ENCODE measurements around the gene SMARCD2. TPM values are rescaled to one million over a fixed set of nuclear protein-coding genes. Genes with fewer than 3 reads are reported as not detected.
A peak's percentile ranks its signal among the peaks of the same experiment; 100 is the strongest.
"Not testable (repeated sequence)": the region's sequence is repeated elsewhere in the genome, so short reads cannot be mapped to it uniquely, and the experiment has no call there.

Gene SMARCD2
- polyA plus RNA-seq (ENCODE audit: insufficient read length in 4 of 4) = 10 to 100 TPM; 55.0 to 63.8 (median 57.8) TPM

DNA sequence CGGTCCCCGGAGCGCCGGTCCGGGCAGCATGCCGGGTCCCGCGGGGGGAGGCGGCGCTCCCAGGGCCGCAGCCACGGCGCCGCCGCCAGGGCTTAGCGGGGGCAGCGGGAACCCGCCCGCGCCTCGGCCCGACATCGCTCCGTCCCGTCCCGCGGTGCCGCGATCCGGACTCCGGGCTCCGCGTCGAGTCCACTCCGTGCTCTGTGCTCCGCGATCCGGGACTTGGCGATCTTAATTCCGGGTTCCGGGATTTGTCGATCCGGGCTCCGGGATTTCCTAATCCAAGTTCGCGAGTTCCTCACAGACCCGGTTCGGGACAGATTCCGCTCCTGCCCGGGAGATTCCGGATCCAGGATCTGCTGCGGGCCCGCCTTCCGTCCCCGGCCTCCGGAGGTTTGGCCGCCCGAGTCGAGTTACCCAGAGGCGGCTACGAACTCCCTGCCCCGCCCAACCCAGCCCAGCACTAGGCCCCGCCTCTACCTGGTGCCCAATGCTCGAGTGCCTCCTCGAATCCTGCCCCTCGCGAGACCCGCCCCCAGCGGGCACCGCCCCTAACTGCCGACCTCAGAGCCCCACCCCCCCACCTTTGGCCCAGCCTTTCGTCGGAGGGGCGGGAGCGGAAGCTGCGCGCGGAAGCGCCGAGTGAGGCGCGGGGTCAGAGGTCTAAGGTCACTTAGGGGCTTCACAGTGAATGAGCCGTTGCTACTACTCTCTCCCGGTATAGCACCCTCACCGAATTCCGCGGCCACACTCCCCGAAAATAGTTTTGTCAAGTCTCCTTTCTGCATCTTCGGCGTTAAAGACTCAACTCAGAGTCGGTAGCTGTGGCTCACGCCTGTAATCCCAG is at the start of gene SMARCD2:
SMARCD2 (minus strand) TSS at position 146 of the 847 bp plus-strand sequence; CDS start at position 135, 11 bp downstream.
- peak; percentile 94 to 98 (median 96) for DNase-seq (ENCODE audit: low read depth in 4 of 4, low spot score in 2 of 4)

DNA sequence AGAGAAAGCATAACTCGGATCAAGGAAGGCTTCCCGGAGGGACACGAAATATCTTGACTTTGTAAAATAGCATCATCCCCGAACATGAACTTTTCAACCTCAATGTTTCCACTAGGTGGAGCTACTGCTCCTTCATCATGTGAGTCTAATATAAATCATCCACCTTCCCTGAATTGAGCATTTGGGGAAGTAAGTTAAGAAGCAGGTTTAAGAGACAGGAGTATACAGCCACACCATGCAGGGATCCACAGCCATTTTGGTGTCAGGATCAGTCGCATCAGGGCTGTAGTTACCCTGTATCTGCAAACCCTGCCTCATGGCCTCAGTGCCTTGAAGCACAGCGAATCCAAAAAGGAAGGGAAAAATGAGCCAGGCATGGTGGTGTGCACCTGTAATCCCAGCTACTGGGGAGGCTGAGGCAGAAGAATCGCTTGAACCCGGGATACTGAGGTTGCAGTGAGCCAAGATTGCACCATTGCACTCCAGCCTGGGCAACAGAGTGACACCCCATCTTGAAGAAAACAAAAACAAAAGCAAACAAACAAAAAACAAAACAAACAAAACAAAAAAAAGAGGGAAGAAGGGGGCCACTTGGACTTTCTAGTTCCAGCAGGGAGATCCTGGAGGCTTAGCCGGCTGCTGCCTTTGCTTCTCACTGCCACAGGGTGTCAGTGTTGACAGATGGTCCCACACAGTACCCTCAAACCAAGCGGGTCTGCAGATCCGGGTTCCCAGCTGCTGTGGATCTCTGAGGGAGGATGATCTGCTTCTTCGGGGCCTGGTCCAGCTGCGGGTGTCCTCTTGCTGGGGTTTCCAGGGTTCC is 46.8 kb upstream of the SMARCD2 start:
- peak in 1 of 4 donors; percentile 16 for DNase-seq (ENCODE audit: low read depth in 4 of 4, low spot score in 2 of 4)

DNA sequence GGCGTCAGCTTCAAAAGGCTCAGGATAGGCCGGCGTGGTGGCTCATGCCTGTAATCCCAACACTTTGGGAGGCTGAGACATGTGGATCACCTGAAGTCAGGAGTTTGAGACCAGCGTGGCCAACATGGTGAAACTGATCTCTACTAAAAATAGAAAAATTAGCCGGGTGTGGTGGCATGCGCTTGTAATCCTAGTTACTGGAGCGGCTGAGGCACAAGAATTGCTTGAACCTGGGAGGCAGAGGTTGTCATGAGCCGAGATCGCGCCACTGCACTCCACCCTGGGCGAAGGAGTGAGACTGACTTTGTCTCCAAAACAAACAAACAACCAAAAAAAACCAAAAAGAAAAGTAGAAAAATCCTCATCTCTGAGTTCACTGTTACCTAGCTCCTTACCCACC is 42.6 kb upstream of the SMARCD2 start:
- DNase-seq (ENCODE audit: low read depth in 4 of 4, low spot score in 2 of 4) = not testable (repeated sequence)

DNA sequence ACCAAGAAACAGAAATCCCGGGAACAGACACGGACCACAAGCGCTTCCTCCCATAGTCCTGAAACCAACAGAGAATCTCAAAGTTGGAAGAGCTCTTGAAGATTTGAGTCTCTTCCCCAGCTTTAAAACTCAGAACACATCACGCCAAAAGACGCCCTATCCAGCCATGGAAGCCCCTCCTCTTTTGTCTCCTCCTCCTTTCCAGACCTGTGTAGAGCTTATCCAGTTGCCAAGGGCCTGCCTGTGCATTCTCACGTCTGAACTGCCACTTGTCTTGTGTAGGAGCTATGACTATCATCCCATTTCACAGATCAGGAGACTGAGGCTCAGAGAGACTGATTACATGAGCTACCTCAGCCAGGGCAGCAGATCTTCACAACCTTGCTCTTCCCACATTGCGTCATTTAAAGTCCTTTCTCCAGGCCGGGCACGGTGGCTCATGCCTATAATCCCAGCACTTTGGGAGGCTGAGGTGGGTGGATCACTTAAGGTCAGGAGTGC is 40.2 kb upstream of the SMARCD2 start:
- DNase-seq (ENCODE audit: low read depth in 4 of 4, low spot score in 2 of 4) = not testable (repeated sequence)

DNA sequence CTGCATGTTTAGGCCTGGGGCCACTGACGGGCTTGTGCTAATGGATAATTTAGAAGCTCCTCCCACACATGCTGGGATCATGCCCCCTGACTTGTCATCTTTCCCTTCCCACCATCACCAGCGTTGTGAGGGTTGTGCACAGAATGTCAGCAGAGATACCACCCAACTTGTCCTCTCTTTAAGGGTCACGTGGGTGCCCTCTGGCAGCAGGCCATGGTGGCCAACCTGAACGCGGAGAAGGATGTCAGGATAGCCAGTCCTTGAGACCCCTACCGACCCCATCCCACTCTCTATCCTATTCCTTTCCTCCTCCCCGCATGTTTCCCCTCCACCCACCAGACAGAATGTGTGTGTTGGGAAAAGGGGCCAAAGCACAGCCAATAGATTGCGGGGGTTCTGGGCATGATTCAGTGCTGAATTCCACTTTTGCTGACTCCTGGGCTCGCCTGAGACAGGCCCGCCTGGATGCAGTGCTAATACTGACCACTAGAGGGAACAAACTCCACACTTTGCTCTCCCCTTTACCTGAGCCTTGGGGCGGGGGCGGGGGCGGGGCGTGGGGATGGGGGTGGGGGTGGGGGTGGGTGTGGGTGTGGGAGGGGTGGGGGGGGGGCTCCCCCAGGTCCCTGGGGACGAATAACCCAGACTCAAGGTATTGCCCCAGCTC is 39.6 kb upstream of the SMARCD2 start, which contains the start of gene GH2:
GH2 (minus strand) TSS at position 10 of the 667 bp plus-strand sequence. CDS start 143 bp downstream, outside the sequence.
- peak in 1 of 4 donors; percentile 12 for DNase-seq (ENCODE audit: low read depth in 4 of 4, low spot score in 2 of 4)

DNA sequence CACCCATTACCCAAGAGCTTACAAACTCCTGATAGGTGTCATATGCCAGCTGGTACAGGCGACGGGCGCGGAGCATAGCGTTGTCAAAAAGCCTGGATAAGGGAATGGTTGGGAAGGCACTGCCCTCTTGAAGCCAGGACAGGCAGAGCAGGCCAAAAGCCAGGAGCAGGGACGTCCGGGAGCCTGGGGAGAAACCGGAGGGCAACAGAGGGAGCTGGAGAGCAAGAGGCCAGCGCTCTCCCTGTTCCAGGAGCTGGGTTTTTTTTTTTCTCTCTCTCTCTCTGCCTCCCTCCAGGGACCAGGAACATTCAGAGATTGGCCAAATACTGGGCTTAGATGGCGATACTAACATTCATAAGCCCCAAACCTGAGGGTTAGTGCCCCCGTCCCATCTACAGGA is 38.9 kb upstream of the SMARCD2 start:
- DNase-seq (ENCODE audit: low read depth in 4 of 4, low spot score in 2 of 4) = not testable (repeated sequence)

DNA sequence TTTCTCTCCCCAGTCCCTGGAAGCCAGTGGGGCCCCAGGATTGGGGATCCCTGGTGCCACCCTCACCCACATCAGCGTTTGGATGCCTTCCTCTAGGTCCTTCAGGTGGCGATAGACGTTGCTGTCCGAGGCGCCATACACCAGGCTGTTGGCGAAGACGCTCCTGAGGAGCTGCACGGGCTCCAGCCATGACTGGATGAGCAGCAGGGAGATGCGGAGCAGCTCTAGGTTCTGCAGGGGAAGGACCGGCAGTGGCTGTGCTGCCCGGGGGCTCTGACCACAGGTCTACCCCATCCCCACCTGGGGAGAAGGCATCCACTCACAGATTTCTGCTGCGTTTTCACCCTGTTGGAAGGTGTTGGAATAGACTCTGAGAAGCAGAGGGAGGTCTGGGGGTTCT is 38.2 kb upstream of the SMARCD2 start:
- DNase-seq (ENCODE audit: low read depth in 4 of 4, low spot score in 2 of 4) = no peak

DNA sequence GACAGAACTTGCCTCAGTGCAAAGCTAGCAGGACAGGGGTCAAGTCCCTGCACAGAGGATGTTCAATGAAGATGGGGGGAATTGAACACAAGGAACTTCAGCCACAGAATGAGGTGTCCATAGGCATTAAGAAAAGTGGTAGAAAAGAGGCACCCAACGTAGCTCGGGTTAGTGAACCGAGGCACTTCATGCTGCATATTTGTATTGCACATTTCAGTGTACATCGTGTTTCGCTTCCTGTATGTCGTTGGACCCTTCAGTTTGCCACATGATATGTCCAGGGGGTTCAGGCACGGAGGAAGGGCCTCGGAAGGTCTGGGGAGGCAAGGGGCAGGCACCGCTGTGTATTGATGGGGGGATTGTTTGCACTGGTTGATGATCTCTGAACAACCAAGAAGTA is 35.9 kb upstream of the SMARCD2 start:
- not testable (repeated sequence) for DNase-seq (ENCODE audit: low read depth in 4 of 4, low spot score in 2 of 4)

DNA sequence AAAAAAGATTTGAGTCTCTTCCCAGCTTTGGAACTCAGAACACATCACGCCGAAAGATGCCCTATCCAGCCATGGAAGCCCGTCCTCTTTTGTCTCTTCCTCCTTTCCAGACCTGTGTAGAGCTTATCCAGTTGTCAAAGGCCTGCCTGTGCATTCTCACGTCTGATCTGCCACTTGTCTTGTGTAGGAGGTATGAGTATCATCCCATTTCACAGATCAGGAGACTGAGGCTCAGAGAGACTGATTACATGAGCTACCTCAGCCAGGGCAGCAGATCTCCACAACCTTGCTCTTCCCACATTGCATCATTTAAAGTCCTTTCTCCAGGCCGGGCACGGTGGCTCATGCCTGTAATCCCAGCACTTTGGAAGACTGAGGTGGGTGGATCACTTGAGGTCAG is 32.2 kb upstream of the SMARCD2 start:
- not testable (repeated sequence) for DNase-seq (ENCODE audit: low read depth in 4 of 4, low spot score in 2 of 4)

DNA sequence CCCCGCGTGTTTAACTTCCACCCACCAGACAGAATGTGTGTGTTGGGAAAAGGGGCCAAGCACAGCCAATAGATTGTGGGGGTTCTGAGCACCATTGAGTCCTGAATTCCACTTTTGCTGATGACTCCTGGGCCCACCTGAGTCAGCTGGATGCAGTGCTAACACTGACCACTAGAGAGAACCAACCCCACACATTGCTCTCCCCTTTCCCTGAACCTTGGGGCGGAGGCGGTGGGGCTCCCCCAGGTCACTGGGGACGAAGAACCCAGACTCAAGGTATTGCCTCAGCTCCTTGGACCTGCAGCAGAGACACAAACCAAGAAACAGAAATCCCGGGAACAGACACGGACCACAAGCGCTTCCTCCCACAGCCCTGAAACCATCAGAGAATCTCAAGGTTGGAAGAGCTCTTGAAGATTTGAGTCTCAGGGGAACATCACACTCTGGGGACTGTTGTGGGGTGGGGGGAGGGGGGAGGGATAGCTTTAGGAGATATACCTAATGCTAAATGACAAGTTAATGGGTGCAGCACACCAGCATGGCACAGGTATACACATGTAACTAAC is 31.7 kb upstream of the SMARCD2 start:
- DNase-seq (ENCODE audit: low read depth in 4 of 4, low spot score in 2 of 4) = not testable (repeated sequence)

DNA sequence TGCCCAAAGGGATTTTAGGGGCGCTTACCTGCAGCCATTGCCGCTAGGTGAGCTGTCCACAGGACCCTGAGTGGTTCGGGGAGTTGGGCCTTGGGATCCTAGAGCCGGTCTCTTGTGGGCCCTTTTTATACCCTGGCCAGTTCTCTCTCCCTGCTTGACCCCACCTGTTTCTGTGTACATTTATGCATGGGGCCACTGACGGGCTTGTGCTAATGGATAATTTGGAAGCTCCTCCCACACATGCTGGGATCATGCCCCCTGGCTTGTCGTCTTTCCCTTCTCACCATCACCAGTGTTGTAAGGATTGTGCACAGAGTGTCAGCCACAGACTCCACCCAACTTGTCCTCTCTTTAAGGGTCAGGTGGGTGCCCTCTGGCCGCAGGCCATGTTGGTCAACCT is 31.1 kb upstream of the SMARCD2 start, which contains the start of gene CSH2:
CSH2 (minus strand) TSS at position 101 of the 400 bp plus-strand sequence; CDS start at position 38, 63 bp downstream.
- DNase-seq (ENCODE audit: low read depth in 4 of 4, low spot score in 2 of 4) = not testable (repeated sequence)

DNA sequence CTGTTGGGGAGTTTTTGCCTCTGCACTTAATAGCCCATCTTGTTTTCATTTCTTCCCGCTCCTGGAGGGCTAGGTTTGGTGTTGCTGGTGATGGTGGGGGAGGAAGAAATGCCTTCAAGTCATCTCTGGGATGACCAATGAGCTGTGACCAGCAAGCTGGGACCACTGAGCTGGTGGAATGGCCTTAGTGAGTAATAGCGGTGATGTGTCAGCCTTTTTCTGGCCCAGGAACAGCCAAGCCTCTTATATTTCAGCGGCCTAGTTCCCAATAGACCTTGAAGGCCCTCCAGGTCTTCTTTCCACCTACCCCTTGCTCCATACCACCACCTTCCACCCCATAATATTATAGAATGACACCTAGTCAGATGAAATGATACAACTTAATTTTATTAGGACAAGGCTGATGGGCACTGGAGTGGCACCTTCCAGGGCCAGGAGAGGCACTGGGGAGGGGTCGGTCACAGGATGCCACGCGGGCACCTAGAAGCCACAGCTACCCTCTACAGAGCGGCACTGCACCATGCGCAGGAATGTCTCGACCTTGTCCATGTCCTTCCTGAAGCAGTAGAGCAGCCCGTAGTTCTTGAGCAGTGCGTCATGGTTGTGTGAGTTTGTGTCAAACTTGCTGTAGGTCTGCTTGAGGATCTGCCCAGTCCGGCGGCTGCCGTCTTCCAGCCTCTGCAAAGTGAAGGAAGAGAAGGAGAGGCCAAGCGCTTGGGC is 29.3 kb upstream of the SMARCD2 start:
- DNase-seq (ENCODE audit: low read depth in 4 of 4, low spot score in 2 of 4) = not testable (repeated sequence)

DNA sequence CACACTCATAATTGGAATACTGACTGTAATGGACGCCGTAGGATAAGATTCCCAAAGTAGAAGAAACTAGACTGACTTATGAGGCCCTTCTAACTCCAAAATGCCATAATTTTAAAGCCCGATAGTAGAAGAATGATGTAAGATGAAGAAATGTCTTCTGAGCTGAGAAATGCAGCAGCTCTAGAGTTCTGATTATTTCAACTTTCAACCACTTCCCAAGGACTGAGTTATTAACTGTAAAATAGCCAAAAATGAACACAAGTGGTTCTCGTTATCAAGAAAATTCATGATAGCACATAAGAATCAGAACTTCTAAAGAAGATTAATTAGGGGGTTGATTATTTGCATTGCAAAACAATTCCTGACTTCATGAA is 27.8 kb upstream of the SMARCD2 start:
- not testable (repeated sequence) for DNase-seq (ENCODE audit: low read depth in 4 of 4, low spot score in 2 of 4)

DNA sequence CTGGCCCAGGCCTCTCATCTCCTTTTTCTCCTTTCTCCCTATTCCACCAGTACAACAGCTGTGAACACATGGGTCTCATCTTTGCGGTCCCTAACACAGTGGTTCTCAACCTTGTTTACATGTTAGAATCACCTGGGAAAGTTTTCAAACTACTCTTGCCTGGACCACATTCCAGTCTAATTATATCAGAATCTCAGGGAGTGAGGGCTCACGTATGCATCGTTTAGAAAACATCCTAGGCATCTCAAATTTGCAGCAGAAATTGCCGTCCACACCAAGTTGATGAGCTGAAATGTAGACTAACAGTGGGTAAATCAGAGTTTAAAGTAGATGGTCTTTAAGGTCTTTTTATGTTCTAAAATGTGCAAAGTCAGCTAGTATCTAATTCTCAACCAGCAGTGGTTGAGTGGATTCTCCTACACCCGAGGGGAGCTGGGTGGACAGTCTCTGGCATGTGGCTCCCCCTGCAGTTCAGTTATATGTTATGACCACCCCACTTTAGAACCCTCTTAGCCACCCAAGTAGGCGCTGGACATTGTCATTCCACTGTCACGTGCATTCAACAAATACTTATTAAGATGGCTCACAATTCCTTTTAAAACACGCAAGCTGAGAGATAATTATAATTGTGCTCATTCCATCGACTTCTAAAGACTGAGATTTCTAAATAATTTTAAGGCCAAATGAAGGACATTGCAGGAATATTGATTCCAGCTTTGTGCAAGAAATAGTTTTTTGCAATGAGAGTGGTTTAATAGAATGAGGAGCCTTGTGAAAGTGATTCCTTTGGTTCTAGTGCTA is 27.2 kb upstream of the SMARCD2 start:
- DNase-seq (ENCODE audit: low read depth in 4 of 4, low spot score in 2 of 4) = not testable (repeated sequence)

DNA sequence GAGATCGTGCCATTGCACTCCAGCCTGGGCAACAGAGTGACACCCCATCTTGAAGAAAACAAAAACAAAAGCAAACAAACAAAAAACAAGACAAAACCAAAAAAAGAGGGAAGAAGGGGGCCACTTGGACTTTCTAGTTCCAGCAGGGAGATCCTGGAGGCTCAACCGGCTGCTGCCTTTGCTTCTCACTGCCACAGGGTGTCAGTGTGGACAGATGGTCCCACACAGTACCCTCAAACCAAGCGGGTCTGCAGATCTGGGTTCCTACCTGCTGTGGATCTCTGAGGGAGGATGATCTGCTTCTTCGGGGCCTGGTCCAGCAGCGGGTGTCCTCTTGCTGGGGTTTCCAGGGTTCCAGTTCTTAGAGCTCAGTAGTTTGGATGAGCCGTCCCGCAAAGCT is 24.1 kb upstream of the SMARCD2 start:
- not testable (repeated sequence) for DNase-seq (ENCODE audit: low read depth in 4 of 4, low spot score in 2 of 4)

DNA sequence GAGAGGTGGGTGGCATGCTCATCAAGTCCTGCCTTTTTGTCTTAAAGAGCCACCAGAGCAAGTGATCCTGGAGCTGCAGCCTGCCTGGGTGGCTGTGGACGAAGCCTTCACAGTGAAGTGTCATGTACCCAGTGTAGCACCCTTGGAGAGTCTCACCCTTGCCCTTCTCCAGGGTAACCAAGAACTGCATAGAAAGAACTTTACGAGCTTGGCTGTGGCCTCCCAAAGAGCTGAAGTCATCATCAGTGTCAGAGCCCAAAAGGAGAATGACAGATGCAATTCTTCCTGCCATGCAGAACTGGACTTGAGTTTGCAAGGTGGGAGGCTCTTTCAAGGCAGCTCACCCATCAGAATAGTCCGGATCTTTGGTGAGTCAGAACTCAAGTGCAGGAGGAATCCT is 16.8 kb upstream of the SMARCD2 start:
- DNase-seq (ENCODE audit: low read depth in 4 of 4, low spot score in 2 of 4) = no peak

DNA sequence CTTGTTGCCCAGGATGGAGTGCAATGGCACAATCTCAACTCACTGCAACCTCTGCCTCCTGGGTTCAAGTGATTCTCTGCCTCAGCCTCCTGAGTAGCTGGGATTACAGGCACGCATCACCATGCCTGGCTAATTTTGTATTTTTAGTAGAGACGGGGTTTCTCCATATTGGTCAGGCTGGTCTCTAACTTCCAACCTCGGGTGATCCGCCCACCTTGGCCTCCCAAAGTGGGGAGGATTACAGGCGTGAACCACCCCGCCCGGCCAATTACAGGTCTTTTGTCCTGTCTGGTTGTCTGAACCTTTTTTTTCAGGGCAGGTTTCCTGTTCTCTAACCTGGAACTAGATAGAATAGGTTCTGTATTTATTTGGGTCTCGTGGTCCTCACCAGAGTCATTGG is 13.9 kb upstream of the SMARCD2 start:
- not testable (repeated sequence) for DNase-seq (ENCODE audit: low read depth in 4 of 4, low spot score in 2 of 4)

DNA sequence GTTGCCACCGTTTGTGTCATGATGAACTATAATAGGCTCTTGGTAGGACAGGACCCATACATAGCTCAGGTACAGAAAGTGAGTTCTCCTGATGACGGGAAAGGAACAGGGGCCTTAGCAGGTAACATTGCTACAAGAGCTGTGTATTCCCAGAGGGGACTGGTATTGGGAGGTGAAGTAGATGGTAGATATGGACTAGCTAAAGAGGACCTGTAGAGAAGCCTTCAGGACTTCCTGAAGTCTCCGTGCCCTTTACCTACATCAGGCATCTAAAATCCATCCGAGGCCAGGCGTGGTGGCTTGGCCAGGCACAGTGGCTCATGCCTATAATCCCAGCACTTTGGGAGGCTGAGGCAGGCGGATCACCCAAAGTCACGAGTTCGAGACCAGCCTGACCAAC is 12.7 kb upstream of the SMARCD2 start:
- no peak for DNase-seq (ENCODE audit: low read depth in 4 of 4, low spot score in 2 of 4)

DNA sequence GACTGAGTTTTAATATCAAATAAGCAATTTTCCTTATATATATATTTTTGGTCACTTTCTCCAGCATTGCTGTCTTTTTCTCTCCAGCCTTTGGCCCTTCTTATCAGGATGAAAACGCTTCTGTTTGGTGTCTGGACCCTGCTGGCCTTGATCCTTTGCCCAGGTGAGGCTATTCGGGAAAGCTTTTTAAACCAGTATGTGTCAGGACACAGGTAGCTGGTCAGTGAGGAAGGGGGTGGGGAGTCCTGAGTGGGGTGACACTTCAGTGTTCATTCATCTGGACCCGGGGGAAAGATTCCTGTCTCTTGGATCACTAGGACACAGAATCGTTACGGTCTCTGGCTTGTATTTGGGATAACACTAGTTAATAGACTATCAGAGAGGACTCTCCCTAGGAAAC is 12.2 kb upstream of the SMARCD2 start:
- DNase-seq (ENCODE audit: low read depth in 4 of 4, low spot score in 2 of 4) = no peak

Measured in left renal cortex interstitium (tissue), 4 donors.